Caco-2 (cell line): Measurements from ENCODE around the gene MORN1. TPM values are rescaled to one million over a fixed set of nuclear protein-coding genes. Genes with fewer than 3 reads are reported as not detected.

Experiments used
- BruUV-seq: library from RNA; stranded (reverse); fragments of 400-500 nt; replicated peaks from 2 replicates; lab custom pipeline; 2021; lab: Mats Ljungman, UMichigan
- CTCF ChIA-PET: fragments of 300-600 bp; sonication (Branson Sonifier 250); formaldehyde crosslinking; loops from one replicate; lab custom pipeline; 2022; ENCODE audit warnings: antibody characterized with exemption; lab: Charles Lee
- POLR2A ChIA-PET: fragments of 300-600 bp; sonication (Branson Sonifier 250); formaldehyde crosslinking; loops from one replicate; lab custom pipeline; 2022; ENCODE audit warnings: antibody characterized with exemption; lab: Charles Lee
- DNase-seq, 2 experiments: peaks; one replicate each; pipeline versions ENCODE4 v3.0.0 to v3.0.0-alpha.2; 2020 to 2022
- H3K27me3 ChIP-seq: replicated peaks from 2 replicates; pipeline ENCODE4 v1.6.0; 2011; ENCODE audit warnings: low read length; ENCODE audit not compliant: control insufficient read depth, insufficient read depth
- H3K36me3 ChIP-seq: 2 replicates; pipeline ENCODE4 v1.5.1; 2011; ENCODE audit warnings: low read length; ENCODE audit not compliant: control insufficient read depth, insufficient read depth
- H3K4me1 ChIP-seq: fragments of 250-450 bp; sonication (Bioruptor Pico); 2 replicates; pipeline ENCODE4 v1.5.1; 2020; ENCODE audit warnings: mild to moderate bottlenecking
- H3K4me3 ChIP-seq: 2 replicates; pipeline ENCODE4 v1.5.1; 2011; ENCODE audit warnings: low read depth, mild to moderate bottlenecking, control low read depth, low read length
- H3K9me3 ChIP-seq: fragments of 250-450 bp; sonication (Bioruptor Pico); 2 replicates; pipeline ENCODE4 v1.5.1; 2020; ENCODE audit warnings: mild to moderate bottlenecking, moderate library complexity
- H3K27ac Mint-ChIP-seq: one replicate; pipeline ENCODE4 v1.8.0; 2022; ENCODE audit warnings: mixed read lengths; ENCODE audit not compliant: unreplicated experiment
- H3K27me3 Mint-ChIP-seq: one replicate; pipeline ENCODE4 v1.8.0; 2022; ENCODE audit warnings: mixed read lengths; ENCODE audit not compliant: insufficient read depth, unreplicated experiment
- H3K36me3 Mint-ChIP-seq: one replicate; pipeline ENCODE4 v1.8.0; 2022; ENCODE audit warnings: mild to moderate bottlenecking, mixed read lengths; ENCODE audit not compliant: insufficient read depth, unreplicated experiment
- H3K4me1 Mint-ChIP-seq: one replicate; pipeline ENCODE4 v1.8.0; 2022; ENCODE audit warnings: low read depth, mixed read lengths; ENCODE audit not compliant: unreplicated experiment
- H3K4me3 Mint-ChIP-seq: one replicate; pipeline ENCODE4 v1.8.0; 2022; ENCODE audit warnings: mild to moderate bottlenecking, moderate library complexity, mixed read lengths; ENCODE audit not compliant: unreplicated experiment
- H3K9me3 Mint-ChIP-seq: one replicate; pipeline ENCODE4 v1.8.0; 2022; ENCODE audit warnings: mixed read lengths; ENCODE audit not compliant: unreplicated experiment
- CTCF ChIP-seq, 2 experiments: fragments of 200-600 bp in 1 of 2; IDR thresholded peaks; 1 replicate in 1 of 2; 2 replicates in 1 of 2; pipeline versions ENCODE4 v1.5.1 to v1.8.0; 2011 to 2022; ENCODE audit warnings: antibody characterized with exemption in 1 of 2, control low read depth in 1 of 2, inconsistent platforms in 1 of 2, low read depth in 1 of 2, low read length in 1 of 2, mild to moderate bottlenecking in 1 of 2, moderate library complexity in 1 of 2; ENCODE audit not compliant: insufficient read depth in 1 of 2, severe bottlenecking in 1 of 2, unreplicated experiment in 1 of 2
- intact Hi-C: fragments of 100-400 bp; cut with micrococcal nuclease; formaldehyde crosslinking; loops from one replicate; pipeline ENCODE4 v1.10.0; 2022; ENCODE audit not compliant: unreplicated experiment
- total RNA-seq: library from RNA; stranded (reverse); gene quantifications from 2 replicates; pipeline ENCODE4 v1.2.3, GENCODE V29; 2022

Gene MORN1
- total RNA-seq, 1 experiment from 2014 or later, result 8.6 TPM

DNA sequence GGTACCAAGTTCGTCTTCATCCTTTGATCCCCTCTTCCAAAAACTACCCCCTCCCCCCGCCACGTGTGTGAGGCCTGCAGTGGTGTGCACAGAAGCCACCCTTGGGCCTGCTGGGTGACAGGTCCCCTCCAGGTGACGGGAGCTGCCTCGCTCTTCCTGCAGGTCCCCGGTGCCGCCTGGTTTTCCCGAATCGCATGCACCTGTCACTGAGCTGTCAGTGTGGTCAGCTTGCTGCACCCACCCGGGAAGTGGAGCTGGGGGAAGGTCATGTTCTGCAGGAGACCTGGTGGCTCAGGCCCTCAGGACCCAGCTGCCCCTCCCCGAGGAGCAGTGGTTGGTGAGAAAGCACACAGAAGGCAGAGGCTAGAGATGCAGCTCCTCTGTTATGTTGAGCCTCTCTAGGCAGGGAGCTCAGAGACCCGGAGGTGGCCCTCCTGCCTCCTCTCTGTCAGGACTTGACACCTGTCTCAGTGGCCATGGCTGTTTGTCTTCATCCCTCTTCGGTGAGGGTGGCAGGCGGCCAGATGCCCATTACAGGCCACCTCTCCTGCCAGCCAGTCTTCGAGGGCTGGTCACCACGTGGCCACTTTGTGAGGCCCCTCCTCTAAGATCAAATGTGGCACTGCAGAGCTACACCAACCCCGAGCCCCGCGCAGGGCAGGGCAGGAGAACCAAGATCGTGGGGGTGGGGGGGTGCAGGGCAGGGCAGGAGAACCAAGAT, 102.4 kb downstream of the MORN1 start:
- Mint-ChIP-seq H3K36me3 (peaks cover 22% of the 10 kb centered on the region), H3K4me3 (no peak overlapping the region), H3K9me3 (no peaks in the 10 kb centered on the region), H3K27ac (no peak overlapping the region), H3K27me3 (no peaks in the 10 kb centered on the region), H3K4me1 (no peaks in the 10 kb centered on the region)
- intact Hi-C loops, result no loop called here
- no peak for TF ChIP-seq CTCF (IDR thresholded peaks at IDR 0.05; ENCODE audit: insufficient read depth in 1 of 2, low read depth in 1 of 2, low read length in 1 of 2, severe bottlenecking in 1 of 2, unreplicated experiment in 1 of 2)
- ChIA-PET POLR2A (no interaction called here), CTCF (no interaction called here)
- Histone ChIP-seq H3K36me3 (no peaks in the 10 kb centered on the region), H3K4me3 (no peak overlapping the region), H3K9me3 (no peaks in the 10 kb centered on the region), H3K27me3 (no peaks in the 10 kb centered on the region), H3K4me1 (no peaks in the 10 kb centered on the region)
- no peak for DNase-seq
- no TSS peak for BruUV-seq

GRCh38 chr1:2288311-2288710, 103.0 kb downstream of the MORN1 start:
- no peaks in the 10 kb centered on the region for H3K36me3 ChIP-seq
- DNase-seq, result no peak
- H3K9me3 Mint-ChIP-seq, result no peaks in the 10 kb centered on the region
- H3K27me3 ChIP-seq, result no peaks in the 10 kb centered on the region
- no peak overlapping the region for H3K4me3 Mint-ChIP-seq
- ChIA-PET POLR2A (no interaction called here), CTCF (no interaction called here)
- H3K4me1 ChIP-seq, result no peaks in the 10 kb centered on the region
- H3K27me3 Mint-ChIP-seq, result no peaks in the 10 kb centered on the region
- no peaks in the 10 kb centered on the region for H3K9me3 ChIP-seq
- no TSS peak for BruUV-seq
- TF ChIP-seq CTCF (IDR thresholded peaks at IDR 0.05; ENCODE audit: insufficient read depth in 1 of 2, low read depth in 1 of 2, low read length in 1 of 2, severe bottlenecking in 1 of 2, unreplicated experiment in 1 of 2), result no peak
- H3K27ac Mint-ChIP-seq, result no peak overlapping the region
- H3K4me3 ChIP-seq, result no peak overlapping the region
- H3K4me1 Mint-ChIP-seq, result no peaks in the 10 kb centered on the region
- intact Hi-C loops, result no loop called here
- H3K36me3 Mint-ChIP-seq, result peaks cover 18% of the 10 kb centered on the region

- no peak overlapping the region for H3K27ac Mint-ChIP-seq
- Histone ChIP-seq H3K4me1 (no peaks in the 10 kb centered on the region), H3K27me3 (no peaks in the 10 kb centered on the region), H3K4me3 (no peak overlapping the region), H3K9me3 (no peaks in the 10 kb centered on the region), H3K36me3 (no peaks in the 10 kb centered on the region)
- no peak for TF ChIP-seq CTCF (IDR thresholded peaks at IDR 0.05; ENCODE audit: insufficient read depth in 1 of 2, low read depth in 1 of 2, low read length in 1 of 2, severe bottlenecking in 1 of 2, unreplicated experiment in 1 of 2)
- ChIA-PET CTCF (no interaction called here), POLR2A (no interaction called here)
- no peaks in the 10 kb centered on the region for H3K4me1 Mint-ChIP-seq
- no peak overlapping the region for H3K4me3 Mint-ChIP-seq
- H3K27me3 Mint-ChIP-seq, result no peaks in the 10 kb centered on the region
- DNase-seq, result no peak
- no peaks in the 10 kb centered on the region for H3K9me3 Mint-ChIP-seq
- peaks cover 16% of the 10 kb centered on the region for H3K36me3 Mint-ChIP-seq
- intact Hi-C loops, result no loop called here
- BruUV-seq, result no TSS peak
Observed at GRCh38 chr1:2287649-2288048, 103.7 kb downstream of the MORN1 start.
